Measurements from ENCODE around the gene KIF5B.
"Not testable (repeated sequence)": the region's sequence is repeated elsewhere in the genome, so short reads cannot be mapped to it uniquely, and the experiment has no call there.

KIF5B gene

DNA sequence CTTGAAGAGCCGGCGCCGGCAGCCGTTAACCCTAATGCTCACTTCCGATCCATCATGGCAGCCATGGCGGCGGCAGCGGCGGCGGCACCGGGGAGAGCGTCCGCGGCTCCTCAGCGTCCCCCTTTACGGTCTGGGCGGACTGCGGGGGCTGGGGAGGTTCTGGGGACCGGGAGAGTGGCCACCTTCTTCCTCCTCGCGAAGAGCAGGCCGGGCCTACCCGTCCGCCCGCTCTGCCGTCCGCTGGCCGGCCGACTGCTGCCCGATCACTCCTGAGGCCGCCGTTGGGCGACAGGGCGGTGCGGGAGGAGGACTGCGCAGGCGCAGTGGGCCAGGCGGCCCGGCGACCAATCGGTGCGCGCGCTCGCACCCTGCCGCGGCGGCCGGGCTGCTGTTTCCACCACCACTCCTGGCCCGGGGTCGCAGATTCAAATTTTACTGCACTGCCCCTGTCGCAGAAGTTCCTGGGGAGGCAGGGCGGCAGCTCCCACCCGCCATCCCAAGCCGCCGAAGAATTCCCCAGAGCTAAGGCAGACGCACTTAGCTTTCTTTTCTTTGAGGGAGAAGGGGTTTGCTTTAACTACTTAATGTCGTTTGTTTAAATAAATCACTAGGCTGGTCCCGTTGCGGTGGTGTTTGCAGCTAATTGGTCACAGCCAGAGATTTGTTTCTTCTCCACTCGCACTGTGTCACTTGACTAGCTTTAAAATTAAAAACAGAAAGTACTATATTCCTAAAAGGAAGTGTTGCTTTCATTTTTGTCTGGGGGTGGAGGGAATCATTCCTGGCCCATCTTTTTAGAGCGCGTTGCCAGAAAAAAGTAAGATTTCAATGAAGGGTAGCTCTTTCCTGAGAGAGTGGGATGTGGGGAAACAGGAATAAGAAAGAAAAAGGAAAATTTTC is at the start of gene KIF5B:
KIF5B (minus strand) TSS at position 290 of the 900 bp plus-strand sequence. CDS start 452 bp downstream, outside the sequence.
- H3K4me1 Mint-ChIP-seq: peaks cover 11 to 40% of the 10 kb centered on the region in 2 donors
- no peaks in the 10 kb centered on the region for H3K27me3 Mint-ChIP-seq
- ATAC-seq (replicated peaks) (peak; percentile 89 to 92), DNase-seq (peak; percentile 86)
- peaks cover 8% of the 10 kb centered on the region in 2 donors for H3K36me3 Mint-ChIP-seq
- peak within 1 kb of the TSS; percentile 96 to 98 for H3K4me3 Mint-ChIP-seq
- peak within 1 kb of the TSS; percentile 96 for H3K27ac Mint-ChIP-seq
- no peaks in the 10 kb centered on the region for H3K9me3 Mint-ChIP-seq

- H3K9me3 Mint-ChIP-seq: peaks cover 2 to 3% of the 10 kb centered on the region in 2 donors
- H3K27me3 Mint-ChIP-seq: peaks cover 4 to 5% of the 10 kb centered on the region in 2 donors
- H3K4me3 Mint-ChIP-seq: no peak overlapping the region
- no peaks in the 10 kb centered on the region for H3K36me3 Mint-ChIP-seq
- ATAC-seq (replicated peaks) (no peak), DNase-seq (no peak)
- H3K27ac Mint-ChIP-seq: no peak overlapping the region
- H3K4me1 Mint-ChIP-seq: no peaks in the 10 kb centered on the region
Observed at GRCh38 chr10:32105782-32106382, 49.7 kb upstream of the KIF5B start.

- Mint-ChIP-seq H3K36me3 (no peaks in the 10 kb centered on the region), H3K4me3 (no peak overlapping the region), H3K9me3 (peaks cover 2% of the 10 kb centered on the region in 2 donors), H3K27me3 (peaks cover 4 to 5% of the 10 kb centered on the region in 2 donors), H3K4me1 (no peaks in the 10 kb centered on the region), H3K27ac (no peak overlapping the region)
- ATAC-seq (replicated peaks) (no peak), DNase-seq (no peak)
Observed at GRCh38 chr10:32104622-32105509, 48.6 kb upstream of the KIF5B start.

DNA sequence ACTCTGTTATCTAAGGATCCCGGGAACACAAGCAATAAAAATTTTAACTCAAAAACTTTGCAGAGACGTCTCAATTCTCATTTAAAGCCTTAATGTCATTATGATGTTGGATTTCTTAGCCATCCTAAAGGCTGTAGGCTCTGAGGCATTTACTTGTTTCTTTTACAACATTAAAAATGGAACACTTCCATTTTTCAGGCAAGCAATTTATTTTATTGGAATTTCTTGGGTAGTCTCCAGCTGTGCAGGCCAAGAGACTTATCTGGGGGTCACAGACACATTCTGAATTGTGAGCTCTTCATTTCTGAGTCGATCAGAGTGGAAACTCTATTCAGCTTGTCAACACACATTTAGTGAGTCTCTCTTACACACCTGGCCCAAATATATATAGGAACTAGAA is 48.0 kb upstream of the KIF5B start:
- ATAC-seq (replicated peaks): no peak
- Mint-ChIP-seq H3K4me1 (no peaks in the 10 kb centered on the region), H3K9me3 (peaks cover under 1 to 4% of the 10 kb centered on the region in 2 donors), H3K4me3 (no peak overlapping the region), H3K36me3 (peaks cover 0 to 2% of the 10 kb centered on the region in 2 donors), H3K27ac (no peak overlapping the region), H3K27me3 (peaks cover 4 to 9% of the 10 kb centered on the region in 2 donors)
- DNase-seq: no peak

DNA sequence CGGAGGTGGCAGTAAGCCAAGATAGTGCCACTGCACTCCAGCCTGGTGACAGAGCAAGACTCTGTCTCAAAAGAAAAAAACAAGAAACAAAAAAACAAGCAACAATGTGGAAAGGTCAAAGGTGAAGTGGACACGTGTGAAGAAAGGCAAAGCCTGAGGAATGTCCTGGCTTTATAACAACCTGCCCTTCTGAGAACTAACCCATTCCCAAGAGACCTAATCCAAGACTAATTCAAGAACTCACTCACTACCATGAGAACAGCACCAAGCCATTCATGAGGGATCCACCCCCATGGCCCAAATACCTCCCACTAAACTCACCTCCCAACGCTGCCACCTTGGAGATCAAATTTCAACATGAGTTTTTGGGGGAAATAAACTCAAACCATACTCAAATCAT is 47.5 kb upstream of the KIF5B start:
- ATAC-seq (replicated peaks): no peak
- no peak overlapping the region for H3K4me3 Mint-ChIP-seq
- DNase-seq: no peak
- peaks cover 5 to 8% of the 10 kb centered on the region in 2 donors for H3K9me3 Mint-ChIP-seq
- no peak overlapping the region for H3K27ac Mint-ChIP-seq
- H3K4me1 Mint-ChIP-seq: no peaks in the 10 kb centered on the region
- peaks cover 4 to 11% of the 10 kb centered on the region in 2 donors for H3K27me3 Mint-ChIP-seq
- peaks cover 0 to 7% of the 10 kb centered on the region in 2 donors for H3K36me3 Mint-ChIP-seq

DNA sequence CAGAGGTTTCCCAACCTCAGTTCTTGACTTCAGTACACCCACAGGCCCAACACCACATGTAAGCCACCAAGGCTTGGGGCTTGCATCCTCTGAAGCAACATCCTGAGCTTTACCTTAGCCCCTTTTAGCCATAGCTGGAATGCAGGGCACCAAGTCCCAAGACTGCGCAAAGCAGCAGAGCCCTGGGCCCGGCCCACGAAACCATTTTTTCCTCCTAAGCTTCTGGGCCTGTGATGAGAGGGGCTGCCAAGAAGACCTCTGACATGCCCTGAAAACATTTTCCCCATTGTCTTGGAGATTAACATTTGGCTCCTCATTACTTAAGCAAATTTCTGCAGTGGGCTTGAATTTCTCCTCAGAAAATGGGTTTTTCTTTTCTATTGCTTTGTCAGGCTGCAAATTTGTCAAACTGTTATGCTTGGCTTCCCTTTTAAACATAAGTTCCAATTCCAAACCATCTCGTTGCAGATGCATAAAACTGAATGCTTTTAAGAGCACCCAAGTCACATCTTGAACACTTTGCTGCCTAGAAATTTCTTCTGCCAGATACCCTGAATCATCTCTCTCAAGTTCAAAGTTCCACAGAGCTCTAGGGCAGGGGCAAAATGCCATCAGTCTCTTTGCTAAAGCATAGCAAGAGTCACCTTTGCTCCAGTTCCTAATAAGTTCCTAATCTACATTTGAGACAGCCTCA is 42.5 kb upstream of the KIF5B start:
- not testable (repeated sequence) for H3K27ac Mint-ChIP-seq; H3K4me3 Mint-ChIP-seq; ATAC-seq (replicated peaks); H3K4me1 Mint-ChIP-seq; DNase-seq
- peaks cover 8 to 22% of the 10 kb centered on the region in 2 donors for H3K27me3 Mint-ChIP-seq
- H3K36me3 Mint-ChIP-seq: peaks cover 0 to 11% of the 10 kb centered on the region in 2 donors
- peaks cover 15 to 17% of the 10 kb centered on the region in 2 donors for H3K9me3 Mint-ChIP-seq

GRCh38 chr10:32095116-32095733 is 39.0 kb upstream of the KIF5B start:
- Mint-ChIP-seq H3K27ac (no peak overlapping the region), H3K27me3 (peaks cover 21 to 29% of the 10 kb centered on the region in 2 donors), H3K36me3 (peaks cover 0 to 11% of the 10 kb centered on the region in 2 donors), H3K4me3 (no peak overlapping the region), H3K9me3 (peaks cover 15 to 17% of the 10 kb centered on the region in 2 donors), H3K4me1 (no peaks in the 10 kb centered on the region)
- no peak for ATAC-seq (replicated peaks)
- no peak for DNase-seq

DNA sequence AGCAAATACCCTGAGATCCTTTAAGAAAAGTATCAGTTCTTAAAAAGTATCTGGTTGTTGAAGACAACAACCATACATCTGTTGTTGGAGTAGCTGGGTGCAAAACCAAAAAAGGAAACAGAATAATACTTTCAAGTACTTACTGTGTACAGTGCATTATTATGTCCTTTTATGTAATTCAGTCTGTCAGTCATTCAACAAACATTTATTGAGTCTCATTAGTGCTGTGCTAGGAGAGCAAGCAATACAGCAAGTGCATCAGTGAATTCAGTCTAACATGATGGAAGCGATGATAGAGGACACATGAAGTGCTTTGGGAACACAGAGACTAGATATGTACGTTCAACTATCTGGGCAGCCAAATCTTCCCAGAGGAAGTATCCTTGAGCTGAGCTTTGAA is 37.4 kb upstream of the KIF5B start:
- no peak for DNase-seq
- H3K9me3 Mint-ChIP-seq: peaks cover 8 to 9% of the 10 kb centered on the region in 2 donors
- peaks cover 21 to 23% of the 10 kb centered on the region in 2 donors for H3K27me3 Mint-ChIP-seq
- H3K36me3 Mint-ChIP-seq: peaks cover 0 to 4% of the 10 kb centered on the region in 2 donors
- ATAC-seq (replicated peaks): no peak
- no peak overlapping the region for H3K4me3 Mint-ChIP-seq
- no peaks in the 10 kb centered on the region for H3K4me1 Mint-ChIP-seq
- no peak overlapping the region for H3K27ac Mint-ChIP-seq

- Mint-ChIP-seq H3K27ac (no peak overlapping the region), H3K9me3 (no peaks in the 10 kb centered on the region), H3K4me3 (no peak overlapping the region), H3K4me1 (no peaks in the 10 kb centered on the region), H3K36me3 (no peaks in the 10 kb centered on the region), H3K27me3 (peaks cover 19 to 21% of the 10 kb centered on the region in 2 donors)
- DNase-seq (no peak), ATAC-seq (replicated peaks) (no peak)
Observed at GRCh38 chr10:32091046-32091445, 34.8 kb upstream of the KIF5B start.

DNA sequence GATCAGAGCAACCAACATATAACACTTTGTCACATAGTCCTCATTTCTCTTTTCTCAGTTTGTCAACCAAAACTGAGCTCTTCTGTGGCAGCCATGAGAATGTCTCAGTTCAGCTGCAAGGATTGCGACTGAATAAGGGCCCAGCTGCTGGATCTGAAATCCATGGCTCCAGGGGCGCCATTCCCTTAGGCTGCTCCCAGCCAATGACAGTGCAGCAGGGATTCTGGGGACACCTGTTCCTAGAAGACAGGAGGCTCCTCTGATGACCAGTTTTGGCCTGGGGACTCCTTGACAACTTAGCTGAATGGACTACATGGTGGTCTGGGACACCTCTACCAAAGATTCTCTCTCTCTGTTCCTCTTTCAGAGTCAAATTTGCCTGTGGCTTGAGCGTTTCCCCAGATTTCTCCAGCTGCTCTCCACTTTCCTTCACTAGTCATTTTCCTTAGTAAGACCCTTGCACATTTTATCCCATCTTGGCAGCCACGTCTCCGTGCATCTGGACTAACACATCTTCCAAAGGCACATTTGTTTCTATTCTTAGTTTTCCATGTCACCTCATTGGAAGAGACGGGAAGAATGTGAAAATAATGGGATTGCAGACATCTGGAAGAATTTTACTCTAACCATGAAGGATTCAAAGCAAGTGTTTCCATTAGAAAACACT is 28.1 kb upstream of the KIF5B start:
- DNase-seq: no peak
- Mint-ChIP-seq H3K4me1 (no peaks in the 10 kb centered on the region), H3K27me3 (peaks cover 0 to 6% of the 10 kb centered on the region in 2 donors), H3K36me3 (no peaks in the 10 kb centered on the region), H3K27ac (no peak overlapping the region), H3K9me3 (no peaks in the 10 kb centered on the region), H3K4me3 (no peak overlapping the region)
- no peak for ATAC-seq (replicated peaks)

DNA sequence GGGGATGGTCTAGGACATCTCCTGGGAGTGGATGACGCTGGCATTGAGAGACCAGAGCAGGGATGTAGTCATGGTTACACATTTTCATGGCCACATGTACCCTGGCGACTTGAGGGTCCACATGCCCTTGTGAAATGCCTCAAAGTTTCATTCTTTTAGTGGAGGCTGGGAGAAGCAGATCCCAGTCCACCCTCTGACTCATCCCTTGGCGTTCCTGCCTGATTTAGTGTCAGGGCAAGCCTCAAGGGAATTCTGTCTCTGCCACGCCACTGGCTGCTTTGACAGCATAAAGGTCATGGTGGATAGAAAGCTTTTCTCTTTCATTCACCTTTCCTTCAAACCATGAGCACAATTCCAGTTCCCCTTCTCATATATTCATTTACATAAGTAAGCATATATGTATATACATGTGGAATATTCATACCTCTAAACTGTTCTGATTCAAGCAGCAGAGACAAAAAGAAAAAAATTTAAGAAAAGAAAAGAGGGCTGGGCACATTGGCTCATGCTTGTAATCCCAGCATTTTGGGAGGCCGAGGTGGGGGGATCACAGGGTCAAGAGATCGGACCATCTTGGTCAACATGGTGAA is 21.8 kb upstream of the KIF5B start:
- Mint-ChIP-seq H3K27ac (no peak overlapping the region), H3K27me3 (no peaks in the 10 kb centered on the region), H3K36me3 (no peaks in the 10 kb centered on the region), H3K4me1 (no peaks in the 10 kb centered on the region), H3K9me3 (no peaks in the 10 kb centered on the region), H3K4me3 (no peak overlapping the region)
- DNase-seq (no peak), ATAC-seq (replicated peaks) (no peak)

GRCh38 chr10:32073659-32074058 is 17.4 kb upstream of the KIF5B start:
- no peaks in the 10 kb centered on the region for H3K9me3 Mint-ChIP-seq
- no peak for DNase-seq
- H3K4me3 Mint-ChIP-seq: no peak overlapping the region
- H3K36me3 Mint-ChIP-seq: no peaks in the 10 kb centered on the region
- H3K27me3 Mint-ChIP-seq: no peaks in the 10 kb centered on the region
- ATAC-seq (replicated peaks): no peak
- no peaks in the 10 kb centered on the region for H3K4me1 Mint-ChIP-seq
- H3K27ac Mint-ChIP-seq: no peak overlapping the region

GRCh38 chr10:32073128-32073527 is 16.9 kb upstream of the KIF5B start:
- Mint-ChIP-seq H3K36me3 (no peaks in the 10 kb centered on the region), H3K9me3 (no peaks in the 10 kb centered on the region), H3K27me3 (no peaks in the 10 kb centered on the region), H3K4me3 (no peak overlapping the region), H3K27ac (no peak overlapping the region), H3K4me1 (no peaks in the 10 kb centered on the region)
- DNase-seq (no peak), ATAC-seq (replicated peaks) (no peak)
